Measurements from ENCODE around the gene TDRKH.

Gene TDRKH

GRCh38 chr1:151822404-151822803, 32.1 kb upstream of the TDRKH start:
- no peak for DNase-seq (ENCODE audit: low spot score)

- DNase-seq (ENCODE audit: low spot score), result no peak
Observed at GRCh38 chr1:151820940-151821339, 30.6 kb upstream of the TDRKH start.

- no peak for DNase-seq (ENCODE audit: low spot score)
Observed at GRCh38 chr1:151819976-151820623, 29.8 kb upstream of the TDRKH start.

- DNase-seq (ENCODE audit: low spot score), result no peak
Observed at GRCh38 chr1:151819227-151819835, 29.0 kb upstream of the TDRKH start.

GRCh38 chr1:151817353-151817730, 27.0 kb upstream of the TDRKH start:
- DNase-seq (ENCODE audit: low spot score), result no peak

- no peak for DNase-seq (ENCODE audit: low spot score)
Observed at GRCh38 chr1:151816548-151817352, 26.4 kb upstream of the TDRKH start.

GRCh38 chr1:151815716-151816327, 25.5 kb upstream of the TDRKH start:
- DNase-seq (ENCODE audit: low spot score), result no peak

GRCh38 chr1:151814971-151815545, 24.8 kb upstream of the TDRKH start:
- no peak for DNase-seq (ENCODE audit: low spot score)

- no peak for DNase-seq (ENCODE audit: low spot score)
Observed at GRCh38 chr1:151814426-151814825, 24.1 kb upstream of the TDRKH start.

GRCh38 chr1:151813271-151813977, 23.1 kb upstream of the TDRKH start:
- DNase-seq (ENCODE audit: low spot score), result no peak

GRCh38 chr1:151811181-151811580, 20.9 kb upstream of the TDRKH start:
- DNase-seq (ENCODE audit: low spot score), result no peak

GRCh38 chr1:151809985-151810556, 19.8 kb upstream of the TDRKH start:
- no peak for DNase-seq (ENCODE audit: low spot score)

GRCh38 chr1:151809290-151809984, 19.1 kb upstream of the TDRKH start:
- DNase-seq (ENCODE audit: low spot score), result no peak

GRCh38 chr1:151807766-151808165, 17.5 kb upstream of the TDRKH start:
- DNase-seq (ENCODE audit: low spot score), result no peak

- DNase-seq (ENCODE audit: low spot score), result no peak
Observed at GRCh38 chr1:151807131-151807530, 16.8 kb upstream of the TDRKH start.

- no peak for DNase-seq (ENCODE audit: low spot score)
Observed at GRCh38 chr1:151806170-151806569, 15.9 kb upstream of the TDRKH start.

- no peak for DNase-seq (ENCODE audit: low spot score)
Observed at GRCh38 chr1:151805066-151805820, 14.9 kb upstream of the TDRKH start, which contains the start of gene LINGO4. LINGO4 (minus strand) TSS chr1:151805419; CDS start chr1:151802704, 2,715 bp downstream.

- no peak for DNase-seq (ENCODE audit: low spot score)
Observed at GRCh38 chr1:151803915-151804314, 13.6 kb upstream of the TDRKH start.

GRCh38 chr1:151803164-151803563, 12.9 kb upstream of the TDRKH start:
- DNase-seq (ENCODE audit: low spot score), result no peak

- no peak for DNase-seq (ENCODE audit: low spot score)
Observed at GRCh38 chr1:151802372-151802771, 12.1 kb upstream of the TDRKH start.
